Mucosa of stomach (tissue), 1 donor: Measurements from ENCODE around the gene KIF5C.

ENCODE experiments used
- H3K27me3 ChIP-seq: one replicate; pipeline ENCODE4 v1.7.0; 2013; ENCODE audit warnings: mild to moderate bottlenecking, low read length; ENCODE audit not compliant: control insufficient read depth, insufficient read depth
- H3K36me3 ChIP-seq: one replicate; pipeline ENCODE4 v1.7.0; 2013; ENCODE audit warnings: low read length; ENCODE audit not compliant: control insufficient read depth, insufficient read depth
- H3K4me1 ChIP-seq: one replicate; pipeline ENCODE4 v1.7.0; 2013; ENCODE audit warnings: mild to moderate bottlenecking, low read length; ENCODE audit not compliant: control insufficient read depth, insufficient read depth
- H3K4me3 ChIP-seq: one replicate; pipeline ENCODE4 v1.7.0; 2013; ENCODE audit warnings: low read length
- H3K9ac ChIP-seq: one replicate; pipeline ENCODE4 v1.7.0; 2013; ENCODE audit warnings: mild to moderate bottlenecking, low read length, moderate library complexity
- H3K9me3 ChIP-seq: one replicate; pipeline ENCODE4 v1.7.0; 2013; ENCODE audit warnings: mild to moderate bottlenecking, low read length, moderate library complexity; ENCODE audit not compliant: control insufficient read depth
- donor health status: Pancreatic carcinoma.

KIF5C gene

DNA sequence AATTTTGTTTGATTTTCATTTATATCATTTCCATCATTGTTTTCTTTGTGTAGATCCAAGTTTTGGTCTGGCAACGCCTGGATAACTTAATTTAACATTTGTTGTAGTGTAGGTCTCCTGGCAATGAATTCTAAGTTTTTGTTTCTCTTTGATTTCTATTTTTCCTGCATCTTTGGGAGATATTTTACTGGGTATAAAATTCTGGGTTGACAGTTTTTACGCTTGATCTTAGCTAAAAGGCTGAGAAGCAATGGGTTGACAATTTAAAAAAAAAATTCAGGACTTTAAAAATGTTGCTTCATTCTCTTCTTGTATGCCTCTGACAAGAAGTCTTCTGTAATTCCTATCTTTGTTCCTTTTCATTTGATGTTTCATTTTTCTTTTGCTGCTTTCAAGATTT is 172.1 kb downstream of the KIF5C start:
- Histone ChIP-seq H3K4me1 (no peaks in the 10 kb centered on the region), H3K4me3 (no peak overlapping the region), H3K9me3 (no peaks in the 10 kb centered on the region), H3K9ac (no peak overlapping the region), H3K36me3 (no peaks in the 10 kb centered on the region), H3K27me3 (no peaks in the 10 kb centered on the region)

DNA sequence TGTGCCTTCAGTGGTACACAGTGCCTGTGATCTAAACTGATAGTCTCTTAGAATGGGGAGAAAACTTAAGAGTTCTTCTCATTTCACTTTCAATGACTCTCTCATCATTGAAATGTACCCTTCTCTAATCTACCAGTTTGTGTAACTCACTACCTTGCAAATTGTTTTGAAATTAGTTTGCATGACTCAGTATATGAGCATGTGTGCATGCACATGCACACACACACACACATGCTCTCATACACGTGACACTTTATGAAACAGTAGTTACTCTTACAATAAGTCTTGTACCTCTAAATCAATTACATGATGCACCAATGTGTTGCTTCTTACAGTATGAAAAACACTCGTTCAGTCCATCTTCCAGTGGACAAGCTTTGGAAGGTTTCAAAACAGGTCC is 174.1 kb downstream of the KIF5C start:
- Histone ChIP-seq H3K4me1 (no peaks in the 10 kb centered on the region), H3K9me3 (no peaks in the 10 kb centered on the region), H3K9ac (no peak overlapping the region), H3K4me3 (no peak overlapping the region), H3K27me3 (no peaks in the 10 kb centered on the region), H3K36me3 (no peaks in the 10 kb centered on the region)

DNA sequence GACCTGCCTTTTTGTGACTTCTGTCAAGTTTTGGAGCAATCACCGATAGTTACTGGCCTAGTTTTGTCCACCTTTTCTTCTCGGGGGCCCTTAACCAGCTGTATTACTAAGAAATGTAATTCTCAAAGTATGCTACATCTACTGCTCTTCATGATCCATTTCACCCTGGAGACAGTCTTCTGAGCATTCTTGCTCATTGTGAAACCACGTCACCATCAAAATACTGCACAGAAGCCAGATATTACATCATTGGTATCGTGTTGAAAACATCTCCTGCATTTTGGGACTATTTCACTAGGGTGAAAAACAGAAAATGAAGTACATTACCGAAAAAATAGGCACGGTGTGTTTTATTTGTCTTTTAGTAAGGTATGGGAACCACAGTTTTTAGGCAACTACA is 175.2 kb downstream of the KIF5C start:
- Histone ChIP-seq H3K4me1 (no peaks in the 10 kb centered on the region), H3K4me3 (no peak overlapping the region), H3K9ac (no peak overlapping the region), H3K27me3 (no peaks in the 10 kb centered on the region), H3K9me3 (no peaks in the 10 kb centered on the region), H3K36me3 (no peaks in the 10 kb centered on the region)

DNA sequence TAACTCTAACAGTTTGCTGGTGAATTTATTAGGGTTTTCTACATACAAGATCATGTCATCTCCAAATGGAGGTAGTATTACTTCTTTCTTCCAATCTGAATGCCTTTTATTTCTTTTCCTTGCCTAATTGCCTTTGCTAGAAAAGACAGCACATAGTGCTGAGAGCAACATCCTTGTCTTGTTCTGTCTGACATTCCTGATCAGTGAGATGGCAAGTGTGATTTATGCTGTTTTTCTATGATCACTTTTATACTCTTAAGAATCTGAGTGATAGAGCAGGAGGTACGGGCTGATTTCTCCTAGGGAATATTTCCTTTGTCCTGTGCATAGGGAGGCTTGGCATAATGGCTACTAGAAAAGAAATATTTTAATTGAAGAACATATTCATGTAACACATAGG is 180.7 kb downstream of the KIF5C start:
- H3K4me3 ChIP-seq = no peak overlapping the region
- H3K9me3 ChIP-seq = no peaks in the 10 kb centered on the region
- H3K36me3 ChIP-seq = no peaks in the 10 kb centered on the region
- no peaks in the 10 kb centered on the region for H3K4me1 ChIP-seq
- H3K9ac ChIP-seq = no peak overlapping the region
- no peaks in the 10 kb centered on the region for H3K27me3 ChIP-seq

DNA sequence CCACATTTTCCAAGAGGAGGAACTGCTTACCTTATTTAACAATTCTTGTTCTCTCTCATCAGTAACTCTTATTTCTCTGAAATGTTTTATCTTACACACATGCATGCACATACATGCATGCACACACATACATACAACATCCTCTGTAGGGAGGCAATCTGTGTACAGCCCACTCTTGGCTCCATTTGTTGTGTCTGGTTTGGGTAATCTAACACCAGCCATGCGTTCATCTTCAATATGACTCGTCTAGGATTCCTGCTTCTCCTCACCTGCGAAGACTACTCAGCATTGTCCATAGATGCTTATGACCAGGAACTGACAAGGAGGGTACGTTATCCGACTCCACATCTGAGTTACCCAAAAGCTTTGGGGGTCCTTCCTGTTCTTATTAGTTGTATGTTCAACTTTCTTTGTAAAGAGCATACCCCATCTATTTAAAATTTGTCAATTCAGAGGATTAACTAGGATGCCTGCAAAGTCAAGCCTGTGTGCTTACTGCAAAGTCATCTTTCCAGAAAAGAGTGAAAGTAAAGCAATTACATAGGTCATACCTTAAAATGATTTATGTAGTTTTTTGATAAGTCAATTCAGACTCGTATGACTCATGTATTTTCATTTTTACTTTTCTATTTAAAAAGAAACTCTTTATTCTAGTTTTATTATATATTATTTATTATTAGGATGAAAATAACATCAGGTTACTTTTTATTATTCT is 181.7 kb downstream of the KIF5C start:
- Histone ChIP-seq H3K36me3 (no peaks in the 10 kb centered on the region), H3K9ac (no peak overlapping the region), H3K4me3 (no peak overlapping the region), H3K9me3 (no peaks in the 10 kb centered on the region), H3K27me3 (no peaks in the 10 kb centered on the region), H3K4me1 (no peaks in the 10 kb centered on the region)

DNA sequence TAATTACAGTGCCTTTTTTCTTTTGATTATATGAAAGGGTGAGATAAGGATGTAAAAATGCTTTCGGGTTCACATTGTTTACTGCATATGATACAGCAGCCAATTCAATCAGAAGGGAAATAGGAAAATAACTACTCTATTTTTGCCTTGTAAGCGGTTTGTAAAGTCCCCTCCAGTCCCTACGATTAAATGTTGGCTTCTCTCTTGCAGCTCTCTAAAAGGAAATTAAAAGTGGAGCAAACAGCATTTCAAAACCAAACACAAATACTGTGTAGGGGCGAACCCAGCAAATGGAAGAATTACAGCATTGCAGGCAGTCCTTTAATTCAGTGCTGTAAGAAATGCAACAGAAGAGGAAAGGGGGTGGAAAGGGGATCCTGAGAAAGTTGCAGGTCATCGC is 182.4 kb downstream of the KIF5C start:
- H3K9ac ChIP-seq = no peak overlapping the region
- H3K9me3 ChIP-seq = no peaks in the 10 kb centered on the region
- H3K36me3 ChIP-seq = no peaks in the 10 kb centered on the region
- no peak overlapping the region for H3K4me3 ChIP-seq
- H3K27me3 ChIP-seq = no peaks in the 10 kb centered on the region
- no peaks in the 10 kb centered on the region for H3K4me1 ChIP-seq

DNA sequence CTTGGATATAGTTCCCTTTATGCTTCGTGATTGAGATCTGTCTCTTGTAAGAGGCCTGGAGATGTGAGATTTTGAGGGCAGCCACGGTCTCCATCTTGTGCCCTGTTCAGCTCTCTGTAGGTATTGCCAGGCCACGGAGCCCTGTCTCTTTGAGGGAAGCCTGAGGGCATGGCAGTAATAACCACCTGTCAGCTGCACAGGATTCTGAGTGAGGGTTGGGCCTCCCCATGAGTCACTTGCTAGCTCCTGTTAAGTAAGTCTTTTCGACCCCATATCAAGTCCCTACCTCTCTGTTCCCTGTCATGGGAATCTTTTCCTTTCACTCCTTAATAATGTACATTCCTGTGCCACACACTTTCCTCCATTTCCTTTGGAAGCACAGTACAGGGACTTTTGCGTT is 183.9 kb downstream of the KIF5C start:
- Histone ChIP-seq H3K4me1 (peaks cover 8% of the 10 kb centered on the region), H3K27me3 (no peaks in the 10 kb centered on the region), H3K9me3 (no peaks in the 10 kb centered on the region), H3K4me3 (no peak overlapping the region), H3K9ac (no peak overlapping the region), H3K36me3 (no peaks in the 10 kb centered on the region)

DNA sequence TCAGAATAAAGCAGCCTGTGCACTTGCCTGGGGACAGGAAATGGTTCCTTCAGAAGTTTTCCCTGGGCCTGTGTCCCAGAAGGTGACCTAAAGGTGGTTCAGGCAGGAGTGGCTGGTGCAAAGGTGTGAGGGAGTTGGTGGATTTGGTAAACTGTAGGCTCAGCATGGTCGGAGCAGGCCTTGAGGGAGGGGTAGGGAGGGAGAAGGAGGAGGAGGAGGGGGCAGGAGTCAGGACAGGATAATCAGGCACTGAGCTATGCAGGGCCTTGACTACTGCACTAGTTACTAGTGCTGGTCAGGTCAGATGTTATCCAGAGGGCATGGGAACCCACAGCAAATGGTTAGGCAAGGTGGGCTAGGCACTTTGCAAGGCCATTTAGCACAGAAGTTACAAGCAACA is 184.8 kb downstream of the KIF5C start:
- Histone ChIP-seq H3K4me1 (peaks cover 16% of the 10 kb centered on the region), H3K36me3 (no peaks in the 10 kb centered on the region), H3K27me3 (no peaks in the 10 kb centered on the region), H3K4me3 (no peak overlapping the region), H3K9me3 (no peaks in the 10 kb centered on the region), H3K9ac (no peak overlapping the region)

DNA sequence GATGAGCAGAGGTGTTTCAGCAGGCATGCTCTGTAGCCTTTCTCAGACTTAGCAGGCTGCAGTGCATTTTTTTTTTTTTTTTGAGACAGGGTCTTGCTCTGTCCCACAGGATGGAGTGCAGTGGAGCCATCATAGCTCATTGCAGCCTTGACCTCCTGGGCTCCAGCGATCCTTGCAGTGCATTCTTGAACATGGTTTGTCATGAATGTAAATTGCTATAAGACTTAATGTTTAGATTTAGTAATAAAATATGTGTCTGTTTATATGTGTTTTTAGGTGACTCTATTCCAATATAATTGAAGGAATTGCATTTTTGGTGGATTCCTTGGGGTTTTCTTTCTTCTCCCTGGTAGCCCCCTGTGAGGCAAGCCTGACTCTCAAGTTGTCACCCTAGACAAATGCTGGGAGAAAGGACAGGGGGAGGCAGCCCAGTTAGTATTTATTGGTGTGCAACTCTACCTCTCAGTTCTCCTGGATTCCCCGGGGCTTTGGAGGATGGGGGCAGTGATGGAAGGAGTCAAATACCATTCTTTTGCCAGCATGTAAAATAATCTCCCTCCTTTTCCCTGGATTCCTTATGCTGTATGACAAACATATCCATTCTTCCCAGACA is 186.2 kb downstream of the KIF5C start:
- Histone ChIP-seq H3K4me3 (no peak overlapping the region), H3K4me1 (peaks cover 26% of the 10 kb centered on the region), H3K9ac (no peak overlapping the region), H3K27me3 (no peaks in the 10 kb centered on the region), H3K36me3 (no peaks in the 10 kb centered on the region), H3K9me3 (no peaks in the 10 kb centered on the region)

DNA sequence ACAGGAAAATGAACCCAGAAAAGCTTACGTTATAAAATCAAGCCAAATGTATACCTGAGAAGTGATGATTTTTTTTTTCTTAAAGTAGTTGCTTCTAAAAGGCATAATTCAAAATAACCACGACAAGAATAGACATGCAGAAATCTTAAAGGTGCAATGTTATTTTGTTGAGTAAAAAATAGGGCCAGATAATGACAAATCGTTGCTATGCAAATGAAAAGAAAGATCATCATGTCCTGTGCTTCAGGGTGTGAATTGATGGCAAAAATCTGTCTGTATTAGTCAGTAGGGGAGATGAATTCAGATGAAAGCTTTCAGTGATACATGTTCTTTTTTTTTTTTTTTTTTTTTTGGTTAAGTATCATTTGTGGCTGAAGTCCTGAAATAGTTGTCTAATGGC is 187.5 kb downstream of the KIF5C start:
- no peak overlapping the region for H3K9ac ChIP-seq
- H3K4me1 ChIP-seq = peaks cover 26% of the 10 kb centered on the region
- H3K4me3 ChIP-seq = no peak overlapping the region
- H3K27me3 ChIP-seq = no peaks in the 10 kb centered on the region
- H3K9me3 ChIP-seq = no peaks in the 10 kb centered on the region
- H3K36me3 ChIP-seq = no peaks in the 10 kb centered on the region

DNA sequence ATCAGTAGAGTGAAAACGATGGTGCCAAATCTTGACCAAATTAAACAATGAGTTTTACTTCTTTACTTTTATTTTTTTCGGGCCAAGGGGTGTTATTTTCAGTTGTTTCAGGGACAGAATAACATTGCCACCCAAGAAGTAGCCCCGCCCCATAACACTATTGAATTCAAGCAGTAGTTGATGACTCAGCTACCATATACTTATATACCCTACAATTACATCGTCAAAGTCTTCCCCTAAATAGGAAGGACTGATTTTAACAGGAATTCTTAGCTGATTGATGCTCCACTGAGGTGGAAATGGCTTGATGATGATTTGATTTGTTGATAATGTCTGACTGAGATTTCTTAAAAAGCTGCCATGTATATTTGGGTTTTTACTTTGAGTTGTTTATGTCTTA is 188.2 kb downstream of the KIF5C start:
- H3K4me3 ChIP-seq = no peak overlapping the region
- H3K36me3 ChIP-seq = no peaks in the 10 kb centered on the region
- H3K4me1 ChIP-seq = peaks cover 26% of the 10 kb centered on the region
- no peaks in the 10 kb centered on the region for H3K27me3 ChIP-seq
- no peak overlapping the region for H3K9ac ChIP-seq
- no peaks in the 10 kb centered on the region for H3K9me3 ChIP-seq

DNA sequence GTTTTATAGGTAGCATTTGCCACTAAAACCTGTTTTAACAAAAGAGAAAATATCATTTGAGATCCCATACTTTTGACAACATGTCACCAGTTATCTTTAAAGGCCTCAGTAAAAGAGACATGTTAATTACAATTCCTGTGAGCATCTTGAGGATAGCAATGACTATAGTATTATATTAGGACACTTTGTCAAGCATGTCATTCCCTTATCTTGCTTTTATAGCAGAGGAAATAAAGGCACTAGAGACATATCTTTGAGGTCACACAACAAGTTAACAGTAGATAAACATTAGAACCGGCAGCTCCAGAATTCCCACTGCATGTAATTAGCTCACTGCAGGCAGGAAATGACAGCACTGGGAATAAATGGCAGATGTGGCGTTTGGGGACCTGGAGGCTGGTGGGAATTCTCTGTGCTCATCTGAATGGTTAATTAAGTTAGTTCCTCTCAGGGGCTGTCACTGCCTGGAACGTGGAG is 189.4 kb downstream of the KIF5C start:
- Histone ChIP-seq H3K4me1 (peaks cover 30% of the 10 kb centered on the region), H3K9ac (no peak overlapping the region), H3K9me3 (no peaks in the 10 kb centered on the region), H3K36me3 (no peaks in the 10 kb centered on the region), H3K4me3 (no peak overlapping the region), H3K27me3 (no peaks in the 10 kb centered on the region)
